ENCODE results near the gene STX11.
A peak's percentile ranks its signal among the peaks of the same experiment; 100 is the strongest.

The STX11 gene

DNA sequence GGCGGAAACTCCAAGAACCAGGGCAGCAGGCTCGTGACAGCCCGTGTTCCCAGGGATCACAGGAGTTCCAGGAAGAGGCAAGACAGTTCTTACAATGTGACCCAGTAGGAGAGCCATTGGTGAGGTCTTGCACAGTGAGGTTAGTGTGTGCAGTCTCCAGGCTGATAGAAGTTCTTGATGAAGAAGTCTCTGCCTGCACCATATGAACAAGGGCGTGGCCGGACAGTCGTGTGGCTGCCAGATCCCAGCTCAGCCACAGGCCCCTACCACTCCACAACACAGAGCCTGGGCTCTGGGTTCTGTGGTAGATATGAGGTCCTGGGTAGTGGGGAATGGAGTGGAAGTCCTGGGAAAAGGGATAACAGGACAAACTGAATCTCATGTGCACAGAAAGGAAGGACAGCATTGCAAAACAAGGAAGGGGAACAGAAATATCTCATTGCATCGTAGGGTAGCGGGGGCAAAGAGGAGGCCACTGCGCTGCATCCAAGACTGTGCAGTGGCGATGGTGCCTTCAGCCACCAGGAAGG is 65.2 kb downstream of the STX11 start:
- peak in 1 of 2 donors; percentile 5 for DNase-seq (ENCODE audit: low read depth in 2 of 2)

DNA sequence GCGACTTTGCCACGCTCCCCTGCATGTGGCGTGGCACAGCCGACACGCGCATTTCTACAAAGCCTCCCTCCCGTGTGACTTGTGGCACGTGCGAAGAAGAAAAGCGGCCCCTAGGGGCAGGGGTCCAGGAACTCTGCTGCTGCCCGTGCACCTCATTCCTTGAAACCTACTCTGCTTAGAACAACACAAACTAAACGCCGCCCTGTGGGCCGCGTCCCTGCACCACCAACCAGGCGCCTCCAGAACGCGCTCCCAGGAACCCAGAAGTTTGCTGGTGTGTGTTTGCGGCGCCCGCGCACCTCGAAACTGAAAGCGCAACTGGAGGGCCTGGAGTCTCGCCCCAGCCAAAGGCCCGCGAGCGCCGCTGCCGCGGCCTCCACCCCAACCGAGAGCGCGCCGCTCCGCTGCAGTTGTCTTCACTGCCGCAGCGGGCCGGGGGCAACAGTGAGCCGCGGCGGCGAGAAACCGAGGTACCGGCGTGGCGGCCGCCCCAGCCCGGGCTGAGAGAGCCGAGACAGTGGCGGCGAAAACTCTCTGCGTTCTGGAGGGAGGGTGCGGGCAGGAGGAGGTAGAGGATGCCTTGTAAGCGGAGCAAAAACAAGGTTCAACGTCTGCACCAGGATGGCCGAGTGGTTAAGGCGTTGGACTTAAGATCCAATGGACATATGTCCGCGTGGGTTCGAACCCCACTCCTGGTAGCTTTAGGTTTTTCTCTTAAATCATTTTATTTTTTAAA is 65.8 kb downstream of the STX11 start:
- DNase-seq (ENCODE audit: low read depth in 2 of 2): peak; percentile 83 to 86

DNA sequence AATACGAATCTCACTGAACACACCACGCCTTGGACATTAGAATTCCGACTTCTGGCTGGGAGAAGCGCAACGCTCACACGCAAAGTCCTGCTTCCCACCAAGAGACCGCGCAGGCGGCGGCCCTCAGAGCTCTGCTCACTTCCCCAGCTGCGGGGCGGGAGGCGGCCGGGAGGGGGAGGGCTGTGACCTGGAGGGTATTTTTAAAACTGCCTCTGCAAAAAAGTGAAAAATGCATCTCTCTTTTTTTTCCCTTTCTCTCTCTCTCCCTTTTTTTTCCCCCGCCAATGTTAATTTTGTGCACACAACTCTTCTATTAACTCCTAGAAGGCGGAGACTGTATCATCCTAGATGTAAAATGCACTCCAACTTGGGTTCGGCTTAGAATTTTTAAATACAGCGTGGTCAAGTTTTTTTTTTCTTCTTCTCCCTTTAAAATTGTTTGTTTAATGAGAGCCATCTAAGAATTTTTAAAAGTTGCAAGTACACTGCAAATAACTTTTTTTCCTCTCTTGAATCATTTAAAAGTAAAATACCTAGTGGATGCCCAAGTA is 66.4 kb downstream of the STX11 start:
- DNase-seq (ENCODE audit: low read depth in 2 of 2): peak in 1 of 2 donors; percentile 61

DNA sequence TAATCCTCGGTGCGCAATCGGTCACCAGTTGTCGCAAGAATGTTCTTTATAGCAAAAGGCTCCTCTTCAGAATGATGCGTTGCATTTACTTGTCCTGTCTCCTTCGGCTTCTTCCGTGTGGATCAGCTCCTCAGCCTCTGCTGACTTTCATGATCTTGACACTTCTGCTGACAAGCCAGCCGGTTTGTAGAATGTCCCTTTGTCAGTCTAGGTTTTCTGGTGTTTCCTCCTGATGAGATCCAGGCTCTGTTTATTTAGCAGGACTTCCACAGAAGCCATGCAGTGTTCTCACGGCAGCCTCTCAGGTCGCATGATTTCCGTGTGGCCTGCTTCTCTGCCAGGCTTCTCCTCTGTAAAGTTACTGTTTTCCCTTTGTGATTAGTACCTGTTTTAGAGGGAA is 66.9 kb downstream of the STX11 start:
- no peak for DNase-seq (ENCODE audit: low read depth in 2 of 2)

DNA sequence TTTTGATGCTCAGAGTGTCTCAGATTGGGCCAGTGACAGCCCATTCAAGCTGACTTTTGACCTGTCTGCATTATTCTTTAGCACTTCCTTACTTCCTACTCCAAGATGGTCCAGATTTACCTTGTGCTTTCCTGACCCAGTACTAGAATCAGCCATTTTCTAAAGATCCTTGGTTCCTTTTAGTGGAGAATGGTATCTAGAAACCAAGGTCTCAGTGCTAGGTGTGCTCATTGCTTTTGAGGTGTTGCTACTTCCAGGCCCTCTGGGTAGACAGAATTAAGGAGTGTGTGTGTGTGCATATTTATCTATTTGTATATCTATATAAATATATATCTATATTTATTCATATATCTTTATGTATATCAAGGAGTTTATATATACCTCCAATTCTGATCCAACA is 67.5 kb downstream of the STX11 start:
- DNase-seq (ENCODE audit: low read depth in 2 of 2): no peak

DNA sequence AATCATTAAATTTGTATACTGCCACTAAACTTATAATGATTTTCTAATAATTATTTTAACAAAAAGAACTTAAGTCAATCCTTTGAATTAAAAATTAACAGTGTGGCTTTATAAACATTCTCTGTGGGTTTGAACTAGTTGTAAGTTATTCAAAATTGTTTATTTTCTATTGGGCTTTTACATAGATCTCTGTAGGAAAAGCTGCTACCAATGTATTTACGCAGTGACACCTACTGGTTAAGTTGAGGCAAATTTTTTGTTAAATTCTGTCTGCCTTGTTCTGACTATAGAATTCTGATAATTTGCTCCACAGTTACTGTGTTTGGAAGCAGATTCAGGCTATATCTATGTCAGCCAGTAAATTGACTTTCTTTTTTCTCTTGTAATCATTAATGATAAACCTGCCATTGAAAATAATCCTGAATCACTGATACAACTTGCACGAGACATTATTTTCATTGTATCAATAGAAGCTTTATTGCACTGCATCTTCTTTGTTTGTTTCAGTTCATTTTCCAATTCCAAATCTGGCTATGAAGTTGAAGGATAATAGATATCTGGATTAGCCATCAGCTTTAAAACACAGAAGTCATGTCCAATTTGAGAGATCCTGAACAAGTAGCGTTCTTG is 68.9 kb downstream of the STX11 start:
- DNase-seq (ENCODE audit: low read depth in 2 of 2): no peak

DNA sequence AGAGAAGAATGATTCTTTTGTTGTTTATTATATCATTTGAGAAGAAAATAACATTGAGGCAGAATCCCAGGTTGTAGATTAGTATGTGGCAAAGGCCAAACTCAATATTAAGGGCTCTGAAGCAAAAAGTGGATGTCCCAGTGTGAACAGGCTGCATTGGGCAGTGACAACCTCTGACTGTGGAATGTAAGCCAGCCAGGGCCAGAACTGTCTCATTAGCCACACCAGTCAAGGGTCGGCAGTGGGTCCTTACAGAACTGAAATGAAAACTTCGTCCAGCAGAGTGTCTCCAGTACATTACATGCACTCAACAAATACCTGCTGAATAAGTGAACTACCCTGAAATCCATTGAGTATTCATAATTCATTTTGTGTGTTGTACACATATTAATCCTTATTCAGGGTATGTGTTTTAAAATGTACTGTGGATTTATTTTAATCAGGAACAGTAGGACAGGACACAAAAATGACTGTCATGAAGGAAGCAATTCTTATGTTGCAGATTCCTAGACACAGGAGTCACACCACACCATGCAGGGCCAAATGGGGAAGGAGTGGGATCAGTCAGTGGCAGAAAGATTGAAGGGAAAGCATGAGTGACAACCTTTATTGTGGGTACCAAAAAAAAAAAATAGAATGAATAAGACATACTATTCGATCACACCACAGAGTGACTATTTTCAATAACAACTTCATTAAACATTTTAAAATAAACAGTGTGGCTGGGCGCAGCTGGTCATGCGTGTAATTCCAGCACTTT is 69.9 kb downstream of the STX11 start:
- no peak for DNase-seq (ENCODE audit: low read depth in 2 of 2)

DNA sequence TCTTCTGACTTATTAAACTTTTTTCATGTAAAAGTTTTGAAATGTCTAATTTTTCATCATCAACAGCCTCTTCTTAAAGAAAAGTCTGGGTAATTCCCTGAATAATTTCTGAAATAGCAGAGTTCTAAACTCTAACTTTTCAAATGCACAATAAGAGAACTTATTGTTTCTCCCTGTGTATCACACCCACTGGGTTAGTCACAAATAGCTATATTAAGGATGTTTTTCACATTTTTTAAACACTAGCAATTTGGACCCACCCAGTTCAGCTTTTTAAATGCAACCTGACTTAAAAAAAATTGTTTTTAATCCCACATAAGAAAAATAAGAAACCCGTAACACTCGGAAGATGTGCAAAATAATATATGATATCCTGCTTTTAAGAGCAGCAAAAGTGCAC is 73.4 kb downstream of the STX11 start:
- DNase-seq (ENCODE audit: low read depth in 2 of 2): no peak

DNA sequence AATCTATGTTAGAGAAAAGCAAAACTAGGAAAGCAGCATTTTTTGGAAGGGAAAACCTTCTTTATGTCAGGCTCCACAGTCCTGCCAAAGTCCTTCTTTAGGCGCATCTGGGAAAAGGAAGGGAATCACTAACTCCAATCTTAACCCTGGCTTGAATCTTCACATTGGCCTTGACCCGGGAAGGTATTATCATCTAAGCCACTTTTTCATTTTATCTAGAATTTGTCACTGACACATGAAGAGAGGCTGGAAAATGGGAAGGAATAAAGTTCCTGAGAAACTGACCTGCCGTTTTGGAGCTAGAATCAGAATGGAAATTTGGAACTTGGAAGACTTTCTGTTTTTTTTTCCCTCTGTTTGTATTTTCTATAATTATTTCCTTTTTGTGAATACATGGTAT is 81.4 kb downstream of the STX11 start:
- DNase-seq (ENCODE audit: low read depth in 2 of 2): no peak

DNA sequence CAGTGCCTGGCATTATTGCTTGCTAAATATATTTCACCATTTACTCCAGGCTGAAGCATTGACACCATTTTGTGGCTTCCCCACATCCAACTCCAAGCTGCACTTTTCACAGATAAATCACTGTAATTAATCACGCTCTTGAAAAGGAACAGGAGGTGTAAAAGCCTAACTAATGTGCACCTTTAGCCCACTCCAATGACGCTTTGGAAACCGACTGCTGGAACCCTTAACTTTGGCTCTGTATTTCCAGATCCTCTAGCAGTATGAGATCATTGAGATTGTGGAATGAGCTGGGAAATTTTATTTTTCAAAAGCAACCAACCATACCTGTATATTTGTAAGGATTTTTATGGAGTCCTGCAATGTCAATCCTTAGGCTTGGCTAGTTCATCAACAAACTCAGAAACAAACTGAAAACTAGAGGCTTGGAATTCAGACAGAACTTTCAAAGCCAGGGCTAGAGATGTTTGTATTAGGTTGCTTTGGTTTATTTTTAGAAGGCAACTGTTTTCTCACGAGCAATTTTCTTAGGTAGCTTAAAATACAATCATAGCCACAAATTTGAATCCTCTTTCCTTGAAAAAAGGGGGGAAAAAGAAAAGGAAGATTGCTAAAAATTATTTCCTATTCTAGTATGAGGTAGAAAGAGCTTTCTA is 82.0 kb downstream of the STX11 start:
- DNase-seq (ENCODE audit: low read depth in 2 of 2): no peak

DNA sequence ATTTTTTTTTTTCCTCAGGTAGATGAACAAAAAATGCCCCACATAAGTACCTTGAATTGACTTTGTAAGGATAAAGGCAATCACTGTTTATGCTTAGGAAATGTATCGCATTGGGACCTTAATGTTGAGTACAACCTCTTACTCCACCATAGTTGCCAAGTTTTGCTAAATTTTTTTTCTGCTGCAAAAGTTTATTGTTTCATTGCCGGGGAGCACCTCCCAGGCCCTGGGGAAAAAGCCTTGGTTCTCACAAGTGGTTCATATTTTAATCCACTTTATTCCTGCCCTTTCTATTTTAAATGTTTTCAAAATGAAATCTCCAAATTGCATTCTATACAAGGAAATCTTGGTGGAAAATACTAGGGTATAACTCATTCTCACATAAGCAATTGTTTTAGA is 82.5 kb downstream of the STX11 start:
- no peak for DNase-seq (ENCODE audit: low read depth in 2 of 2)

DNA sequence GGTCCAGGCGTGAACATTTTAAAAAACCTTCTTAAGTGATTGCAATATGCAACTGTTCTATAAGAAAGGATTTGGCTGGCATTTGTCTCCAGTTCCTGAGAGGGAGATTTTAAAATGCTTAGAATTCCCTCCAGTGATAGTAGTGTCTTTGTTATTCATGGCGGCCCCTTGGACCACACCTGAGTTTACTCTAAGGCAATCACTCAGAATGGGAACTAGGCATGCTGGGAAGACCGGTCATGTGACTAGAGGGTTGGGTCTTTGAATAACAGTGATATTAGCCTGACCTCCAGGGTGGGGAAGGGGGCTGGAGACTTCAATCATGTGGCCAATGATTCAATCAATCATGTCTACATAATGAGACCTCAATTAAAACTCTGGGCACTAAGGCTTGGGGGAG is 84.1 kb downstream of the STX11 start:
- no peak for DNase-seq (ENCODE audit: low read depth in 2 of 2)

DNA sequence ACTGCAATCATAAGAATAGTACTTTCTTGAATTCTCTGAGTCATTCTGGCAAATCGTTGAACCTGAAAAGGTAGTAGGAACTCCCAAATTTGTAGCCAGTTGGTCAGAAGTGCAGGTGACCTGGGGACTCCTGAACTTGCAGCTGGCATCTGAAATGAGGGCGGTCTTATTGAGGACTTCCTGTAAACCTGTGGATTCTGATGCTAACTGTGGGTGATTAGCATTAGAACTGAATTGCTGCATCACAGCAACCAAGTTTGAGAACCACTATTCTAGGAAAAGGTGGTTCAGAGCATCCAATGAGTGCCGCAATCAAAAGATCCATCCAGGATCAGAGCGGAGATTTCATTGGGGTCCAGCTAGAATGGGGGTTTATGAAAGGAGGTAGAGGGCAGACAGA is 84.6 kb downstream of the STX11 start:
- no peak for DNase-seq (ENCODE audit: low read depth in 2 of 2)

All from stimulated activated CD4-positive, alpha-beta T cell treated with anti-CD3 and anti-CD28 coated beads, Interleukin-15, amount 100 ng/mL, for 48 hours (primary cell).